GM12878 (cell line): ENCODE results near the gene AMDHD2. TPM values are rescaled to one million over a fixed set of nuclear protein-coding genes. Genes with fewer than 3 reads are reported as not detected.

ENCODE experiments used
- ATAC-seq: fragments of 200-7000 bp; cut with Tn5 transposase; 3 replicates; pipeline ENCODE4 v1.9.1; 2020; ENCODE audit warnings: mild to moderate bottlenecking, moderate library complexity
- BruUV-seq: library from RNA; stranded (reverse); fragments of 400-500 nt; replicated peaks from 2 replicates; lab custom pipeline; 2021; lab: Mats Ljungman, UMichigan
- CTCF ChIA-PET: fragments of 300-600 bp; sonication (Branson Sonifier 250); formaldehyde crosslinking; extraction: SDS; loops from one replicate; lab custom pipeline; 2021; ENCODE audit warnings: inconsistent platforms; lab: Yijun Ruan, JAX
- POLR2A ChIA-PET: fragments of 350-600 bp; formaldehyde crosslinking; extraction: SDS; loops from one replicate; lab custom pipeline; 2021; ENCODE audit warnings: inconsistent platforms; lab: Charles Lee
- RAD21 ChIA-PET: fragments of 300-600 bp; sonication (Branson Sonifier 250); formaldehyde crosslinking; loops from one replicate; lab custom pipeline; 2023; ENCODE audit warnings: antibody characterized with exemption; ENCODE audit not compliant: unreplicated experiment; lab: Charles Lee
- SMC1A ChIA-PET: fragments of 300-600 bp; sonication (Branson Sonifier 250); formaldehyde crosslinking; loops from one replicate; lab custom pipeline; 2023; ENCODE audit not compliant: unreplicated experiment, uncharacterized antibody; lab: Charles Lee
- DNase-seq: peaks from one replicate; pipeline ENCODE4 v3.0.0-alpha.2; 2011; ENCODE audit warnings: low read depth, low spot score
- FAIRE-seq: peaks from 3 replicates; lab custom pipeline; 2011; peaks lifted over from hg19 to GRCh38; lab: Jason Lieb, UNC
- H2AFZ ChIP-seq: 2 replicates; pipeline ENCODE4 v1.6.0; 2011; ENCODE audit warnings: low read depth, low read length, control low read depth; ENCODE audit not compliant: control insufficient read depth
- H3K27ac ChIP-seq: 2 replicates; pipeline ENCODE4 v1.5.1; 2011; ENCODE audit warnings: control low read depth; ENCODE audit not compliant: control insufficient read depth, insufficient read depth
- H3K27me3 ChIP-seq, 2 experiments: replicated peaks in 1 of 2; 2 replicates each; pipeline versions ENCODE4 v1.6.0 to v1.6.1; 2011; ENCODE audit warnings: low read length in 1 of 2; ENCODE audit not compliant: control insufficient read depth in 2 of 2, insufficient read depth in 2 of 2
- H3K36me3 ChIP-seq, 2 experiments: 2 replicates each; pipeline ENCODE4 v1.5.1; 2011; ENCODE audit warnings: low read length in 1 of 2; ENCODE audit not compliant: control insufficient read depth in 2 of 2, insufficient read depth in 2 of 2
- H3K4me1 ChIP-seq: 2 replicates; pipeline ENCODE4 v1.6.1; 2011; ENCODE audit warnings: mild to moderate bottlenecking, low read length, moderate library complexity, mixed read lengths; ENCODE audit not compliant: control insufficient read depth, insufficient read depth
- H3K4me2 ChIP-seq: 2 replicates; pipeline ENCODE4 v1.6.0; 2011; ENCODE audit warnings: control low read depth; ENCODE audit not compliant: control insufficient read depth, insufficient read depth
- H3K4me3 ChIP-seq: fragments of 200-600 bp; sonication (generic); 2 replicates; pipeline ENCODE4 v1.5.1; 2016
- H3K79me2 ChIP-seq: 2 replicates; pipeline ENCODE4 v1.6.0; 2011; ENCODE audit warnings: low read length; ENCODE audit not compliant: control insufficient read depth, insufficient read depth
- H3K9ac ChIP-seq: 2 replicates; pipeline ENCODE4 v1.8.0; 2011; ENCODE audit warnings: low read length, control low read depth, mixed read lengths; ENCODE audit not compliant: control insufficient read depth, insufficient read depth
- H3K9me3 ChIP-seq: replicated peaks from 3 replicates; pipeline ENCODE4 v1.5.1; 2011; ENCODE audit warnings: mild to moderate bottlenecking, low read length; ENCODE audit not compliant: control insufficient read depth, insufficient read depth
- H4K20me1 ChIP-seq: 2 replicates; pipeline ENCODE4 v1.6.0; 2011; ENCODE audit not compliant: control insufficient read depth, insufficient read depth
- BCL3 ChIP-seq: IDR thresholded peaks from 2 replicates; pipeline ENCODE4 v1.6.1; 2011; ENCODE audit warnings: borderline replicate concordance, low read depth, mild to moderate bottlenecking, moderate library complexity, low read length; ENCODE audit not compliant: insufficient read depth, poor library complexity, severe bottlenecking
- CHD4 ChIP-seq: fragments of 200-600 bp; sonication (generic); IDR thresholded peaks from 2 replicates; pipeline ENCODE4 v1.6.1; 2016; ENCODE audit warnings: mild to moderate bottlenecking
- CREM ChIP-seq: IDR thresholded peaks from 2 replicates; pipeline ENCODE4 v1.6.1; 2014; ENCODE audit warnings: antibody characterized with exemption, low read depth
- ESRRA ChIP-seq: IDR thresholded peaks from 2 replicates; pipeline ENCODE4 v1.6.1; 2012; ENCODE audit warnings: mild to moderate bottlenecking, low read length, improper control_type of control experiment
- EZH2 ChIP-seq: IDR thresholded peaks from 2 replicates; pipeline ENCODE4 v1.6.1; 2012; ENCODE audit warnings: low read depth, mild to moderate bottlenecking, control low read depth, inconsistent platforms, low read length, borderline replicate concordance; ENCODE audit not compliant: control insufficient read depth
- FOS ChIP-seq: IDR thresholded peaks from 3 replicates; pipeline ENCODE4 v1.6.1; 2011; ENCODE audit warnings: borderline replicate concordance; ENCODE audit not compliant: insufficient read length; ENCODE audit errors: extremely low read depth
- GABPA ChIP-seq: IDR thresholded peaks from 2 replicates; pipeline ENCODE4 v1.6.1; 2014; ENCODE audit warnings: antibody characterized with exemption, low read depth, mild to moderate bottlenecking, inconsistent platforms
- HDAC2 ChIP-seq: fragments of 200-600 bp; sonication (generic); IDR thresholded peaks from 2 replicates; pipeline ENCODE4 v1.6.1; 2017
- HSF1 ChIP-seq: fragments of 150-350 bp; IDR thresholded peaks from 2 replicates; pipeline ENCODE4 v1.6.1; 2014; ENCODE audit warnings: mild to moderate bottlenecking, low read depth, low read length
- LARP7 ChIP-seq: fragments of 450-650 bp; IDR thresholded peaks from 2 replicates; pipeline ENCODE4 v1.6.1; 2017; ENCODE audit warnings: mild to moderate bottlenecking
- MTA3 ChIP-seq: IDR thresholded peaks from 2 replicates; pipeline ENCODE4 v1.6.1; 2012; ENCODE audit warnings: low read length, inconsistent platforms, borderline replicate concordance
- NRF1 ChIP-seq: conservative IDR thresholded peaks from 2 replicates; pipeline ENCODE4 v1.6.1; 2011; ENCODE audit warnings: mild to moderate bottlenecking, low read depth, low read length, improper control_type of control experiment
- RAD21 ChIP-seq: IDR thresholded peaks from 2 replicates; pipeline ENCODE4 v1.6.1; 2011; ENCODE audit warnings: mild to moderate bottlenecking, low read depth, low read length, moderate library complexity; ENCODE audit not compliant: insufficient read depth
- RCOR1 ChIP-seq: conservative IDR thresholded peaks from 2 replicates; pipeline ENCODE4 v1.6.1; 2012; ENCODE audit warnings: low read depth, low read length, improper control_type of control experiment
- RFX5 ChIP-seq: IDR thresholded peaks from 2 replicates; pipeline ENCODE4 v1.6.1; 2011; ENCODE audit warnings: low read depth, low read length, improper control_type of control experiment
- STAT1 ChIP-seq: fragments of 450-650 bp; conservative IDR thresholded peaks from 2 replicates; pipeline ENCODE4 v1.6.1; 2014; ENCODE audit warnings: antibody characterized with exemption, mild to moderate bottlenecking
- TCF12 ChIP-seq: IDR thresholded peaks from 2 replicates; pipeline ENCODE4 v1.6.1; 2011; ENCODE audit warnings: low read depth, mild to moderate bottlenecking, low read length
- ZBTB33 ChIP-seq: fragments of 450-650 bp; IDR thresholded peaks from 2 replicates; pipeline ENCODE4 v1.6.1; 2017; ENCODE audit warnings: mild to moderate bottlenecking
- WGBS: methylation state at CpG from one replicate; pipeline ENCODE4 v1.1.6; 2016; ENCODE audit warnings: low lambda C conversion rate; ENCODE audit not compliant: insufficient replicate concordance, insufficient coverage; ENCODE audit errors: missing lambda C conversion rate; 5-methylcytosine and 5-hydroxymethylcytosine counted together
- in situ Hi-C: fragments of 300-500 bp; cut with MboI; formaldehyde crosslinking; loops from 9 replicates; pipeline ENCODE4 v1.14.3; 2018; ENCODE audit warnings: mixed read lengths
- intact Hi-C: fragments of 100-400 bp; cut with micrococcal nuclease; formaldehyde crosslinking; loops from one replicate; pipeline ENCODE4 v1.14.2; 2022; ENCODE audit not compliant: unreplicated experiment
- polyA plus RNA-seq, 11 experiments: library from polyadenylated mRNA; depleted of rRNA in 4 of 11; unstranded in 6 of 11; stranded (reverse) in 5 of 11; fragments of >200 nt; fragmentation: Nextera tagmentation in 4 of 11; fragmentation: Illumina TruSeq in 1 of 11; extraction: Ambion mirVana in 4 of 11; extraction: Trizol in 1 of 11; gene quantifications; 1 replicate in 1 of 11; 2 replicates in 10 of 11; pipeline versions ENCODE4 v1.2.1 to v1.2.3, GENCODE V29; 2011 to 2016; ENCODE audit warnings: inconsistent platforms in 2 of 11, missing spikeins in 2 of 11, low read depth in 1 of 11
- total RNA-seq, 4 experiments: library from RNA; depleted of rRNA in 3 of 4; stranded (reverse); fragments of >200 nt in 3 of 4; fragmentation: Illumina TruSeq in 1 of 4; extraction: Trizol in 1 of 4; gene quantifications; 2 replicates each; pipeline versions ENCODE4 v1.2.1 to v1.2.3, GENCODE V29; 2013 to 2021

The AMDHD2 gene
- total and polyA plus RNA-seq, 10 of the 15 experiments (the other 5 are each of a cell fraction or from before 2014, with no cell fraction given): 0.60 to 41.8 (median 24.3) TPM; not detected in 1

- FAIRE-seq: no peak
- RAD21 ChIA-PET: no interaction called here
- H3K4me2 ChIP-seq: no peak overlapping the region
- H3K9ac ChIP-seq: no peak overlapping the region
- peaks cover 3% of the 10 kb centered on the region for H3K79me2 ChIP-seq
- in situ Hi-C loops (no loop called here), intact Hi-C loops (no loop called here)
- peaks cover 3% of the 10 kb centered on the region; the same call in 1 of the 2 replicates for H4K20me1 ChIP-seq
- TF ChIP-seq BCL3 (no peak), GABPA (no peak), RAD21 (no peak), ESRRA (no peak), RFX5 (no peak), LARP7 (no peak), CREM (no peak), HDAC2 (no peak), NRF1 (no peak), FOS (no peak), CHD4 (no peak), ZBTB33 (no peak), EZH2 (no peak), TCF12 (no peak), MTA3 (no peak), RCOR1 (no peak), HSF1 (no peak), STAT1 (no peak)
- no peaks in the 10 kb centered on the region for H3K9me3 ChIP-seq
- H3K27me3 ChIP-seq: no peaks in the 10 kb centered on the region
- H3K4me1 ChIP-seq: peaks cover 7% of the 10 kb centered on the region
- SMC1A ChIA-PET: no interaction called here
- POLR2A ChIA-PET: no interaction called here
- CTCF ChIA-PET: no interaction called here
- ATAC-seq: no peak
- peaks cover 9 to 23% of the 10 kb centered on the region in 2 experiments; a peak in 3 of 4 replicates for H3K36me3 ChIP-seq
- 85% methylated on average over 8 of the region's 8 CpGs for WGBS
- no peak for DNase-seq
- H3K4me3 ChIP-seq: no peak overlapping the region
- no peak overlapping the region for H2AFZ ChIP-seq
- BruUV-seq: no TSS peak
- H3K27ac ChIP-seq: no peak overlapping the region
Observed at GRCh38 chr16:2526135-2526534, 6.0 kb downstream of the AMDHD2 start.
